LNCAP (cell line): ENCODE results near the gene IGF1R.

Source experiments
- CTCF ChIP-seq: fragments of 450-650 bp; IDR thresholded peaks from 2 replicates; pipeline ENCODE4 v1.5.1; 2017; ENCODE audit warnings: mild to moderate bottlenecking

IGF1R gene

GRCh38 chr15:98967096-98967495 is 318.8 kb downstream of the IGF1R start:
- no peak for TF ChIP-seq CTCF

- TF ChIP-seq CTCF: no peak
These were observed 319.6 kb downstream of the IGF1R start for GRCh38 chr15:98967916-98968315.

GRCh38 chr15:98968576-98968975 is 320.2 kb downstream of the IGF1R start:
- no peak for TF ChIP-seq CTCF

GRCh38 chr15:98969126-98969735 is 320.9 kb downstream of the IGF1R start:
- no peak for TF ChIP-seq CTCF

GRCh38 chr15:98970799-98971198 is 322.5 kb downstream of the IGF1R start:
- no peak for TF ChIP-seq CTCF

GRCh38 chr15:98976500-98976899 is 328.2 kb downstream of the IGF1R start:
- no peak for TF ChIP-seq CTCF

- no peak for TF ChIP-seq CTCF
These were observed 329.1 kb downstream of the IGF1R start for GRCh38 chr15:98977441-98977840.

- no peak for TF ChIP-seq CTCF
These were observed 329.8 kb downstream of the IGF1R start for GRCh38 chr15:98978153-98978552.
